ENCODE data around the gene PEAK1.
A peak's percentile ranks its signal among the peaks of the same experiment; 100 is the strongest.

PEAK1 gene

DNA sequence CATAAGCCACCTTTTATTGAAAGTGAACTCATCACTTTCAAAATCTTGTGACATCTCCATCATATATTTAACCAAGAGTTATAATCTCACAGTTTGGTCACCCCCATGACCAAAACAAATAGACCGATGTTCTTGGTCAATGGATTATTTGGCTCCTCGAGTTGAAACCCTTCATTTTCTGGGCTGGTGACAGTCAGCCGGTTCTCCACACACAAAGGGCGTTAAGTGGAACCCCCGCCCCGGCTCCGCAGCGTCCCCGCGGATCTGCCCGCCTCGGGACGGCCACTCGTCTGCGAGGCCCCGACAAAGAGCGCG, 349.8 kb downstream of the PEAK1 start:
- TF ChIP-seq, protein P1, sequence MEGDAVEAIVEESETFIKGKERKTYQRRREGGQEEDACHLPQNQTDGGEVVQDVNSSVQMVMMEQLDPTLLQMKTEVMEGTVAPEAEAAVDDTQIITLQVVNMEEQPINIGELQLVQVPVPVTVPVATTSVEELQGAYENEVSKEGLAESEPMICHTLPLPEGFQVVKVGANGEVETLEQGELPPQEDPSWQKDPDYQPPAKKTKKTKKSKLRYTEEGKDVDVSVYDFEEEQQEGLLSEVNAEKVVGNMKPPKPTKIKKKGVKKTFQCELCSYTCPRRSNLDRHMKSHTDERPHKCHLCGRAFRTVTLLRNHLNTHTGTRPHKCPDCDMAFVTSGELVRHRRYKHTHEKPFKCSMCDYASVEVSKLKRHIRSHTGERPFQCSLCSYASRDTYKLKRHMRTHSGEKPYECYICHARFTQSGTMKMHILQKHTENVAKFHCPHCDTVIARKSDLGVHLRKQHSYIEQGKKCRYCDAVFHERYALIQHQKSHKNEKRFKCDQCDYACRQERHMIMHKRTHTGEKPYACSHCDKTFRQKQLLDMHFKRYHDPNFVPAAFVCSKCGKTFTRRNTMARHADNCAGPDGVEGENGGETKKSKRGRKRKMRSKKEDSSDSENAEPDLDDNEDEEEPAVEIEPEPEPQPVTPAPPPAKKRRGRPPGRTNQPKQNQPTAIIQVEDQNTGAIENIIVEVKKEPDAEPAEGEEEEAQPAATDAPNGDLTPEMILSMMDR (conservative IDR thresholded peaks at IDR 0.05; ENCODE audit: low read depth, low read length), result no peak
- no peak for DNase-seq (ENCODE audit: low read depth)
- H3K4me3 ChIP-seq (ENCODE audit: low read length), result peak overlapping the region; percentile 77

DNA sequence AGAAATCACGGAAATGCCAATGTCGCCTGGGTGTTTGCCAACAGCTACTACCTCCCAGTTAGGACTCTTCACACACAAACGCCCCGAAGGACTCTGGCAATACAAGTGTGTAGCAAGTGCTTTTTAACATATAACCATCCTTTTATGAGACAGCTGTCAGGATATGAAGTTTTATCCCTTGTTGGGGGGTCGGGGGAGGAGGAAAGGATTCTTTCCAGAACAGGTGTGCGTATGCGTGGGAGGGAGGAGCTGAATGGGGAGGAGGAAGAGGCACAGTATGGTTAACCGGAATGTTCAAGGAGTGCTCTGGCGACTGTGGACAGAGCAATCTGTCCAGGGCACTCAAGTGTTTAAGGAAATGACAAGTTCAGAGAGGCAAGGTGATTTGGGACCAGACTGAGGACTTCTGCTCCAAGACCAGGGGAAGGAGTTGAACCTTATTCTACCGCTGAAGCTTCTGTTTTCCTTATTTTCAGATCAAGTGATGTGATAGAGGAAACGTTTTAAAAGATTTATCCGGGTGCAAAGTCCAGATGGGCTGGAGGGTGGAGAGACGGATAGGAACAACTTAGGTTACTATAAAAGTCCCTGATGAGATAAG, 350.3 kb downstream of the PEAK1 start:
- DNase-seq (ENCODE audit: low read depth), result no peak
- peak overlapping the region; percentile 77 for H3K4me3 ChIP-seq (ENCODE audit: low read length)
- TF ChIP-seq, protein P1 (conservative IDR thresholded peaks at IDR 0.05; ENCODE audit: low read depth, low read length), result no peak

DNA sequence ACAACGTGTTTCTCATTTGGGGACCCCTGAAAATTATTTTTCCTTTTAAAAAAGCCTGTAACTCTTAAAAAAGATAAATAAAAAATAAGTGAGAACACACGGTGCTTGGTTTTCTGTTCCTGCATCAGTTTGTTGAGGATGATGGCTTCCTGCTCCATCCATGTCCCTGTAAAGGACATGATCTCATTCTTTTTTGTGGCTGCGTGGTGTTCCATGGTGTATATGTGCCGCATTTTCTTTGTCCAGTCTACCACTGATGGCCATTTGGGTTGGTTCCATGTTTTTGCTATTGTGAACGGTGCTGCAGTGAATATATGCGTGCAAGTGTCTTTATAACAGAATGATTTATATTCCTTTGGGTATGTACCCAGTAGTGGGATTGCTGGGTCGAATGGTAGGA, 351.3 kb downstream of the PEAK1 start:
- TF ChIP-seq, protein P1 (conservative IDR thresholded peaks at IDR 0.05; ENCODE audit: low read depth, low read length), result no peak
- no peak for DNase-seq (ENCODE audit: low read depth)
- no peak overlapping the region for H3K4me3 ChIP-seq (ENCODE audit: low read length)

DNA sequence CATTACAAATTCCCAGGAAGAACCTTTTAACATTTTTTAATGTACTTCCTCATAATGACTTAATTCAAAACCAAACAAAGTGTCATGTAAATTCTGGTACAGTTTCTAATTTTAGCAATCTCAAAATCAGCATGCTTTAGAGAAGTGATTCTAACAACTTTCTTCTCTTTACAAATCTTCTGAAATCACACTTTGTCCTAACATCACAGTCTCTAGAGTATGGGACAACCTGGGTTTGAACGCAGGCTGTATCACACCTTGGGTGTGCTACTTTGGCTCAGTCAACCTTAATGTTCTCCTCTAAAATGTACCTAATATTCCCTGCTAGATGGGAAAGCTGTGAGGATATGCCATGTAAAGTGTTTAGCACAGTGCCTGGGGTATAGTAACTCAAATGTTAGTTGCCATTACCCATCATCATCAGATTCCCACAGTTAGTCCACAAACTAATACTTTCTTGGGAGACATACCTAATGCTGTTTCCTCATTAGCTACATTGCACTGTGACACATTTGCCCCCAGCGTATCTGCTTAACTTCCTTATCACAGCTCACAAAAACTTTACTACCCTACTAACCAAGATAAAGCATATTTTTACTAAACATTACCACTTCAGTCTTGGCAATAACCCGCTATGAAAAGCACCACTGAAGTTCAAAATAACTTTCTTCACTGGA, 352.1 kb downstream of the PEAK1 start:
- TF ChIP-seq, protein P1 (conservative IDR thresholded peaks at IDR 0.05; ENCODE audit: low read depth, low read length), result no peak
- H3K4me3 ChIP-seq (ENCODE audit: low read length), result no peak overlapping the region
- no peak for DNase-seq (ENCODE audit: low read depth)

DNA sequence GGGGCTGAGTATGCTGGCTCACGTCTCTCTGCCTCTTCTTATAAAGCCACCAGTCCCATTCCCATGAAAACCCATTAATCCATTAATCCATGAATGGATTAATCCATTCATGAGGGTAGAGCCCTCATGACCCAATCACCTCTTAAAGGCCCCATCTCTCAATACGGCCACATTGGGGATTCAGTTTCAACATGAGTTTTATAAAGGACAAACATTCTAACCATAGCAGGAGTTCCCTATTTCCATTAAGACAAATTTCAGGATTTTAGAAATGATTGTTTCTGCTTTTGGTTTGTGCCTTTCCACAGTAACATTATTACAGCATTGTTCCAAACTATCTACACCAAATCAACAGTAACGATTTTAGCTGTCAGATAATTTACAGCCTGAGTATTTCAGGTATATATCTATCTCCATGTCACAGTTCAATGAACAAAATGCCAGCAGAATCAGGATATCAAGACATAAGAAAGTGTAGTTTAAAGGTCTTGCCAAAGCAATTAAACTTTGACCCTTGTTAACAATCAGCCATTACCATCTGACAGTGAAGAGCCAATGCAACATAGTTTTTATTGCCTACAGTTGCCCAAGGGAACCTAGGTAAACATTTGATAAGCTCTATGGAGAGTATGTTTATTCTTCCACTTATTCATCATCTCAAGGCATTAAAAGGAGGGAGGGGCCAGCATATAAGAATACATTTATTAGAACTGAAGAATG, 352.8 kb downstream of the PEAK1 start:
- no peak for DNase-seq (ENCODE audit: low read depth)
- no peak overlapping the region for H3K4me3 ChIP-seq (ENCODE audit: low read length)
- TF ChIP-seq, protein P1 (conservative IDR thresholded peaks at IDR 0.05; ENCODE audit: low read depth, low read length), result no peak

DNA sequence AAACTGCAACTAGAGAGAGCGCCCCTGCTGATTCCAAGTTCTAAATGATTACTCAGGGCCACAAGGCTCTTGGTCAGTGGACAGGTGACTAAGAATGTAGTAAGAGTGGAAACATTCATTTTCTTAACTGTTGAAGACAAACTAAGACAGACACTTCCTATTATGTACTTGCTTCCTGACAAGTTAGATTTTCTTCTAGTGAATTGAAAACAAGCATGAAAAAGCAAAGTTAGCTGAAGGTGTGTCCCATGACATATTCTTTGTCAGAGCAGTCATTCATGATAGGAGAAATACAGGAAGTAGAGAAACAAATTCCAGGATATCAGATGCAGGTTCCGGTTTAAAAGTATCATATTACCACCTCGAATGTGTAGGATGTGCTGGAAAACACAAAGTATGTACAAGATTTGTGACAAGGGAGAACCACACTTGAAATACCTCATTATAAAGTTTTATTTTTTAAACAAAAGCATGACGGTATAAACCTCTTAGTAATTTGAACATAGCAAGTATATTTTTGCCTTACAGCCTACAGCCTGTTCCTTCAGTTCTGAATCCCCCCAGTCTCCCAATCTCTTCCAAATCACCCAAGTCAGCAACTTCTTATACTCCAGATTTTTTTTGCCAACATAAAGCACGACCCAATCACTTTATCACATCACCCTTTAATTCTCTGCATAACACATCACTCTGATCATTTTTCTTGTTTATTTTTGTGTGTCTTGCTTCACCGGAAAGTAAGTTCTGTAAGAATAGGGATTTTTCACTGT, 355.2 kb downstream of the PEAK1 start:
- no peak overlapping the region for H3K4me3 ChIP-seq (ENCODE audit: low read length)
- TF ChIP-seq, protein P1 (conservative IDR thresholded peaks at IDR 0.05; ENCODE audit: low read depth, low read length), result peak; percentile 19
- no peak for DNase-seq (ENCODE audit: low read depth)
